GM12874 (cell line): ENCODE measurements around the gene RORC.

Experiments used
- CTCF ChIP-seq: IDR thresholded peaks from 2 replicates; pipeline ENCODE4 v1.5.1; 2011; ENCODE audit warnings: low read depth, mild to moderate bottlenecking, control low read depth, low read length, moderate library complexity; ENCODE audit not compliant: insufficient read depth

The RORC gene

GRCh38 chr1:151853411-151853943 is 21.9 kb upstream of the RORC start, which contains the start of gene THEM5:
Gene THEM5 (minus strand): TSS chr1:151853712. CDS start chr1:151853565, 147 bp downstream.
- no peak for TF ChIP-seq CTCF

- TF ChIP-seq CTCF, result no peak
Observed at GRCh38 chr1:151852733-151853132, 21.1 kb upstream of the RORC start.

- TF ChIP-seq CTCF, result no peak
Observed at GRCh38 chr1:151851886-151852285, 20.3 kb upstream of the RORC start.

GRCh38 chr1:151849871-151850270 is 18.3 kb upstream of the RORC start:
- no peak for TF ChIP-seq CTCF

- no peak for TF ChIP-seq CTCF
Observed at GRCh38 chr1:151849126-151849525, 17.5 kb upstream of the RORC start.

- TF ChIP-seq CTCF, result no peak
Observed at GRCh38 chr1:151847867-151848596, 16.4 kb upstream of the RORC start.

GRCh38 chr1:151846686-151847237 is 15.2 kb upstream of the RORC start:
- TF ChIP-seq CTCF, result no peak
